DMS79 (cell line): ENCODE measurements around the gene PDZD7.

Source experiments
- DNase-seq: peaks from one replicate; lab custom pipeline; 2025; lab: John Stamatoyannopoulos, UW

PDZD7 gene

DNA sequence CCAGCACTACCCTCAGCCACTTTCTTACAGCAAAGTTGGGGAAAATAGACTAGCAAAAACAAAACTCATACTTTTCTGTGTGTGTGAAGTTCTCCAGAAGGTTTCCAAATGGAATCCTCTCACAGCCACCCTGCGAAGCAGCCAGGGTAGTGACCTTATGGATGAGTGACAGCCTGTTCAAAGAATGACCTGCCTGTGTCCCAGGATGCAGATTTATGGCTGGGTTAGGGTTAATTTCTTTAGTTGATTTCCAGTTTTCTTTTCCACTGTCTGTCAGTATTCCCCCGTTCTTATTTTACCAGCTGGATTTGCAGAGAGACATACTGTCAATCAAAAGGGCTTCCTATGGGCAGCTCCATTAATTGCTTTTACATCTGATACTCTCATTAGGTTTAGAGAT is 64.0 kb downstream of the PDZD7 start:
- no peak for DNase-seq

GRCh38 chr10:100965820-100966219 is 65.1 kb downstream of the PDZD7 start:
- DNase-seq: no peak

GRCh38 chr10:100963826-100964225 is 67.1 kb downstream of the PDZD7 start:
- DNase-seq: no peak

GRCh38 chr10:100962351-100963080 is 68.4 kb downstream of the PDZD7 start:
- DNase-seq: no peak

DNA sequence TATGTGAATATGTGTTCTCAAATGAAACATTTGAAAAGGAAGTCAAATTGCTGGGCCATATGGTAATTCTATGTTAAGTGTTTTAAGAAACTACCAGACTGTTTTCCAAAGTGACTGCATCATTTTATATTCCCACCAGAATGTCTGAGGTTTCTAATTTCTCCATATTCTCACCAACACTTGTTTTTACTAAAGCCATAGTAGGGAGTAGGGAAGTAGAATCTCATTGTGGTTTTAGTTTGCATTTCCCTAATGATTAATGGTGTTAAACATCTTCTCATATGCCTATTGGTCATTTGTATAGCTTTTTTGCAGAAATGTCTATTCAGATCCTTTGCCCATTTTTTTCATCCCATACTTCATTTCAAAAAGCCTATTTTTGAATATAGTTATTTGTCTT is 70.7 kb downstream of the PDZD7 start:
- no peak for DNase-seq
